H1 (cell line): ENCODE measurements around the gene EEPD1. TPM values are rescaled to one million over a fixed set of nuclear protein-coding genes. Genes with fewer than 3 reads are reported as not detected.

Source experiments
- CBX5 ChIP-seq: fragments of 300-800, 300-1000 bp; sonication (generic); IDR thresholded peaks from 2 replicates; pipeline ENCODE4 v1.7.1; 2016; ENCODE audit warnings: antibody characterized with exemption, low read length, low read depth
- EGR1 ChIP-seq: IDR thresholded peaks from 2 replicates; pipeline ENCODE4 v1.6.1; 2011; ENCODE audit warnings: low read depth, low read length, borderline replicate concordance
- SP4 ChIP-seq: IDR thresholded peaks from 2 replicates; pipeline ENCODE4 v1.6.1; 2012; ENCODE audit warnings: low read length, inconsistent platforms
- polyA plus RNA-seq, 7 experiments: library from polyadenylated mRNA; depleted of rRNA in 3 of 7; stranded (reverse) in 5 of 7; unstranded in 2 of 7; fragments of >200 nt in 5 of 7; fragments of 200-250 nt in 2 of 7; gene quantifications; 1 replicate in 5 of 7; 2 replicates in 1 of 7; 4 replicates in 1 of 7; pipeline versions ENCODE4 v1.2.1 to v1.2.3, GENCODE V29; 2011 to 2013; ENCODE audit warnings: missing spikeins in 2 of 7, mixed read lengths in 2 of 7
- total RNA-seq: library from RNA; stranded (reverse); fragmentation: NEBNext Ultra II Directional; extraction: Animal tissue kit (Norgen Biotek cat#: 25700); gene quantifications from 2 replicates; pipeline ENCODE4 v1.2.1, GENCODE V29; 2021
- TF ChIP-seq, protein P1 (sequence below), 3 experiments: IDR thresholded peaks; 1 replicate in 2 of 3; 2 replicates in 1 of 3; pipeline versions ENCODE4 v1.5.1 to v1.6.1; 2011; ENCODE audit warnings: low read length in 3 of 3, mild to moderate bottlenecking in 3 of 3, inconsistent platforms in 2 of 3, low read depth in 1 of 3, moderate library complexity in 1 of 3; ENCODE audit not compliant: insufficient read depth in 1 of 3; ENCODE audit errors: control extremely low read depth in 1 of 3

Gene EEPD1
- total and polyA plus RNA-seq, 2 of the 8 experiments (the other 6 are each of a cell fraction or from before 2014, with no cell fraction given): 3.1 to 7.8 TPM

DNA sequence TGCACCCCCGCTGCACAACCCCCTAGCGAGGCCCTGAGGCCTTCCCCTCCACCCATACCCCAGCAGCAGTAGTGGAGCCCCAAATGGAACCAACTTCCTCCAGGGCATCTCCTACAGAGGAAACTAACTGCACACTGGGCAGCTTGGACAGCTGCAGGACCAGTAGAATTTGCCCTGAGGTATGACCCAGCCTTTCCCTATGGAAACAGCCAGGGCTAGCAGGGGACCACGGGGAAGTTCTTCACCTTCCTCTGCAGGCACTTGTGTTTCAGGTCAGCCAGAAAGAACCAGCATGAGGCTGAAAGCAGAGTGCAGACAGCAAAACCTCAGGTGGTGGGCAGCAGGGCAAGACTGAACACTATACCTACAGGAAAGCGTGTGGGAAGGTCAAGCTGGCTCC is 5.7 kb upstream of the EEPD1 start (continued):
- TF ChIP-seq CBX5 (no peak), SP4 (no peak), EGR1 (no peak)
- TF ChIP-seq, protein P1, sequence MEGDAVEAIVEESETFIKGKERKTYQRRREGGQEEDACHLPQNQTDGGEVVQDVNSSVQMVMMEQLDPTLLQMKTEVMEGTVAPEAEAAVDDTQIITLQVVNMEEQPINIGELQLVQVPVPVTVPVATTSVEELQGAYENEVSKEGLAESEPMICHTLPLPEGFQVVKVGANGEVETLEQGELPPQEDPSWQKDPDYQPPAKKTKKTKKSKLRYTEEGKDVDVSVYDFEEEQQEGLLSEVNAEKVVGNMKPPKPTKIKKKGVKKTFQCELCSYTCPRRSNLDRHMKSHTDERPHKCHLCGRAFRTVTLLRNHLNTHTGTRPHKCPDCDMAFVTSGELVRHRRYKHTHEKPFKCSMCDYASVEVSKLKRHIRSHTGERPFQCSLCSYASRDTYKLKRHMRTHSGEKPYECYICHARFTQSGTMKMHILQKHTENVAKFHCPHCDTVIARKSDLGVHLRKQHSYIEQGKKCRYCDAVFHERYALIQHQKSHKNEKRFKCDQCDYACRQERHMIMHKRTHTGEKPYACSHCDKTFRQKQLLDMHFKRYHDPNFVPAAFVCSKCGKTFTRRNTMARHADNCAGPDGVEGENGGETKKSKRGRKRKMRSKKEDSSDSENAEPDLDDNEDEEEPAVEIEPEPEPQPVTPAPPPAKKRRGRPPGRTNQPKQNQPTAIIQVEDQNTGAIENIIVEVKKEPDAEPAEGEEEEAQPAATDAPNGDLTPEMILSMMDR (IDR thresholded peaks at IDR 0.05; ENCODE audit: control extremely low read depth in 1 of 3, insufficient read depth in 1 of 3, low read depth in 1 of 3, low read length in 3 of 3): no peak
